Activated T-helper 1 cell treated with Interleukin-2 at 50 U/mL for 16 hours (primary cell): ENCODE results near the gene CYTIP.

Source experiments
- DNase-seq: peaks from one replicate; pipeline ENCODE4 v3.0.0-alpha.2; 2020; ENCODE audit warnings: low read depth

Gene CYTIP

GRCh38 chr2:157443795-157444640 is at the start of gene CYTIP:
Gene CYTIP, minus strand, starts transcription at chr2:157444089. Its CDS starts 69 bp downstream, at chr2:157444020.
- DNase-seq, result no peak

GRCh38 chr2:157492189-157492773 is 48.4 kb upstream of the CYTIP start:
- peak; percentile 50 for DNase-seq

GRCh38 chr2:157489983-157490382 is 46.1 kb upstream of the CYTIP start:
- DNase-seq, result no peak

- DNase-seq, result no peak
Measured at GRCh38 chr2:157488877-157489276, 45.0 kb upstream of the CYTIP start.

GRCh38 chr2:157487747-157488146 is 43.9 kb upstream of the CYTIP start:
- no peak for DNase-seq

- DNase-seq, result no peak
Measured at GRCh38 chr2:157487271-157487610, 43.4 kb upstream of the CYTIP start.

GRCh38 chr2:157486596-157487270 is 42.8 kb upstream of the CYTIP start:
- no peak for DNase-seq

- DNase-seq, result no peak
Measured at GRCh38 chr2:157480182-157480961, 36.5 kb upstream of the CYTIP start.

- DNase-seq, result no peak
Measured at GRCh38 chr2:157479081-157480027, 35.5 kb upstream of the CYTIP start.

GRCh38 chr2:157477919-157478318 is 34.0 kb upstream of the CYTIP start:
- DNase-seq, result no peak

GRCh38 chr2:157476953-157477709 is 33.2 kb upstream of the CYTIP start:
- DNase-seq, result no peak

GRCh38 chr2:157475722-157476390 is 32.0 kb upstream of the CYTIP start:
- no peak for DNase-seq

GRCh38 chr2:157473581-157473980 is 29.7 kb upstream of the CYTIP start:
- DNase-seq, result no peak

GRCh38 chr2:157471078-157471477 is 27.2 kb upstream of the CYTIP start:
- DNase-seq, result no peak

- no peak for DNase-seq
Measured at GRCh38 chr2:157470321-157470720, 26.4 kb upstream of the CYTIP start.

- no peak for DNase-seq
Measured at GRCh38 chr2:157469726-157470125, 25.8 kb upstream of the CYTIP start.

- no peak for DNase-seq
Measured at GRCh38 chr2:157468931-157469708, 25.2 kb upstream of the CYTIP start.

GRCh38 chr2:157466764-157467163 is 22.9 kb upstream of the CYTIP start:
- DNase-seq, result no peak

- DNase-seq, result no peak
Measured at GRCh38 chr2:157465554-157465953, 21.7 kb upstream of the CYTIP start.
